ENCODE measurements around the gene BDKRB1. TPM values are rescaled to one million over a fixed set of nuclear protein-coding genes. Genes with fewer than 3 reads are reported as not detected.

Gene BDKRB1
- total RNA-seq, 1 donor from 2014 or later = not detected

DNA sequence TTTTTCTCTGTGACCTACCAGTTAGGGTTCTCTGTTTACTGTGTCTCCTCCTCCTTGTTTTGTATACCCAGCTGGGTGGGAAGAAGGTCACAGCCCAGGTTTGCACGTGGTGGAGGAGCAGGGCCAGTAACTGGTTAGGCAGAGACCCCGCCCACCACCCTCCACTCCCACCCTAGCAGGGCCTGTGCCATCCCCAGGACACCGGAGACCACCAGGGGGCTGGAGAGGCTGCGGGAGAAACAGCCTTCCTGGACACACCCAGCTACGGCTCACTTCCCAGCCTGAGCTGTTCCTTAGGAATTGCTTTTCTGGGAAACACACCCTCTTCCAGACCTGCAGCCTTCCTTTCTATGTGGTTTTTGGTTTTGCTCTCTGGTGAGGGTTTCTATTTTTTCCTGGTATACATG lies 30.3 kb upstream of the BDKRB1 start:
- no peak for DNase-seq
- ChIA-PET POLR2A (no interaction called here), CTCF (no interaction called here)
- TF ChIP-seq CTCF (IDR thresholded peaks at IDR 0.05) = no peak
- H3K4me1 Mint-ChIP-seq = no peaks in the 10 kb centered on the region
- no peak overlapping the region for H3K4me3 Mint-ChIP-seq
- no peaks in the 10 kb centered on the region for H3K36me3 Mint-ChIP-seq (ENCODE audit: low read depth)
- ATAC-seq (ENCODE audit: low read depth) = no peak
- no peak overlapping the region for H3K27ac Mint-ChIP-seq
- peaks cover 10% of the 10 kb centered on the region for H3K27me3 Mint-ChIP-seq
- intact Hi-C loops (cut with micrococcal nuclease) = no loop called here
- peaks cover 2% of the 10 kb centered on the region for H3K9me3 Mint-ChIP-seq

- no peaks in the 10 kb centered on the region for H3K36me3 Mint-ChIP-seq (ENCODE audit: low read depth)
- TF ChIP-seq CTCF (IDR thresholded peaks at IDR 0.05) = no peak
- no peaks in the 10 kb centered on the region for H3K4me1 Mint-ChIP-seq
- ATAC-seq (ENCODE audit: low read depth) (no peak), DNase-seq (no peak)
- POLR2A ChIA-PET = no interaction called here
- H3K4me3 Mint-ChIP-seq = no peak overlapping the region
- H3K27ac Mint-ChIP-seq = no peak overlapping the region
- H3K27me3 Mint-ChIP-seq = peaks cover 4% of the 10 kb centered on the region
- intact Hi-C loops (cut with micrococcal nuclease) = no loop called here
- CTCF ChIA-PET = no interaction called here
- peaks cover 2% of the 10 kb centered on the region for H3K9me3 Mint-ChIP-seq
Observed at GRCh38 chr14:96227428-96227827, 28.6 kb upstream of the BDKRB1 start.

DNA sequence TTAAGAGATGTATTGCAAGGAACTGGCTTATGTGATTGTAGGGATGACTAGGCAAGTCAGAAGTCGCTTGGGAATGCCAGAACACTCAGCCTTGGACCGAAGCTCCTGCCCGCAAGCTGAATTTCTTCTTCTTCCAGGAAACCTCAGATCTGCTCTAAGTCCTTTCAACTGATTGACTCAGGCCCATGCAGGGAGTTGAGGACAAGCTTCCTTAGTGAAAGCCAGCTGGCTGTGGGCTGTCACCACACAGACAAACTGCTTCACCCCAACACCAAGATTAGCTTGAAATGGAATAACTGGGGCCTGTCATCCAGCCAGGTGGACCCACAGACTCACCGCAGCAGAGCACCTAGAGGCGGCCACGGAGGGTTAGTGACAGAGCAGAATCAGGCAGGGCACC lies 26.7 kb upstream of the BDKRB1 start:
- TF ChIP-seq CTCF (IDR thresholded peaks at IDR 0.05) = no peak
- ATAC-seq (ENCODE audit: low read depth) (no peak), DNase-seq (no peak)
- ChIA-PET POLR2A (no interaction called here), CTCF (no interaction called here)
- Mint-ChIP-seq H3K9me3 (peaks cover 2% of the 10 kb centered on the region), H3K27me3 (peaks cover 2% of the 10 kb centered on the region), H3K36me3 (ENCODE audit: low read depth) (no peaks in the 10 kb centered on the region), H3K4me1 (no peaks in the 10 kb centered on the region), H3K27ac (no peak overlapping the region), H3K4me3 (no peak overlapping the region)
- intact Hi-C loops (cut with micrococcal nuclease) = no loop called here

- ChIA-PET POLR2A (no interaction called here), CTCF (no interaction called here)
- intact Hi-C loops (cut with micrococcal nuclease) = no loop called here
- no peak for ATAC-seq (ENCODE audit: low read depth)
- no peak for TF ChIP-seq CTCF (IDR thresholded peaks at IDR 0.05)
- no peaks in the 10 kb centered on the region for H3K36me3 Mint-ChIP-seq (ENCODE audit: low read depth)
- H3K4me1 Mint-ChIP-seq = no peaks in the 10 kb centered on the region
- peaks cover 2% of the 10 kb centered on the region for H3K9me3 Mint-ChIP-seq
- DNase-seq = no peak
- H3K27ac Mint-ChIP-seq = no peak overlapping the region
- H3K27me3 Mint-ChIP-seq = peaks cover 5% of the 10 kb centered on the region
- no peak overlapping the region for H3K4me3 Mint-ChIP-seq
Observed at GRCh38 chr14:96231056-96231455, 25.0 kb upstream of the BDKRB1 start.

GRCh38 chr14:96231526-96232130 lies 24.4 kb upstream of the BDKRB1 start:
- H3K36me3 Mint-ChIP-seq (ENCODE audit: low read depth) = no peaks in the 10 kb centered on the region
- H3K9me3 Mint-ChIP-seq = peaks cover 2% of the 10 kb centered on the region
- ChIA-PET POLR2A (no interaction called here), CTCF (no interaction called here)
- intact Hi-C loops (cut with micrococcal nuclease) = no loop called here
- no peak for TF ChIP-seq CTCF (IDR thresholded peaks at IDR 0.05)
- H3K27me3 Mint-ChIP-seq = peaks cover 5% of the 10 kb centered on the region
- no peak overlapping the region for H3K27ac Mint-ChIP-seq
- ATAC-seq (ENCODE audit: low read depth) (no peak), DNase-seq (no peak)
- H3K4me1 Mint-ChIP-seq = no peaks in the 10 kb centered on the region
- H3K4me3 Mint-ChIP-seq = no peak overlapping the region
